ENCODE results near the gene SLC45A3.
A peak's percentile ranks its signal among the peaks of the same experiment; 100 is the strongest.
"Not testable (repeated sequence)": the region's sequence is repeated elsewhere in the genome, so short reads cannot be mapped to it uniquely, and the experiment has no call there.

SLC45A3 gene

GRCh38 chr1:205636138-205636530 lies 44.2 kb downstream of the SLC45A3 start:
- not testable (repeated sequence) for DNase-seq (ENCODE audit: low spot score)

GRCh38 chr1:205633421-205633976 lies 46.8 kb downstream of the SLC45A3 start:
- no peak for DNase-seq (ENCODE audit: low spot score)

GRCh38 chr1:205632669-205633169 lies 47.6 kb downstream of the SLC45A3 start:
- DNase-seq (ENCODE audit: low spot score): no peak

- DNase-seq (ENCODE audit: low spot score): peak; percentile 96
These were observed 48.3 kb downstream of the SLC45A3 start, which contains the start of gene ELK4 for GRCh38 chr1:205631768-205632668. ELK4 (minus strand) TSS chr1:205632011; CDS start chr1:205623882, 8,129 bp downstream.

DNA sequence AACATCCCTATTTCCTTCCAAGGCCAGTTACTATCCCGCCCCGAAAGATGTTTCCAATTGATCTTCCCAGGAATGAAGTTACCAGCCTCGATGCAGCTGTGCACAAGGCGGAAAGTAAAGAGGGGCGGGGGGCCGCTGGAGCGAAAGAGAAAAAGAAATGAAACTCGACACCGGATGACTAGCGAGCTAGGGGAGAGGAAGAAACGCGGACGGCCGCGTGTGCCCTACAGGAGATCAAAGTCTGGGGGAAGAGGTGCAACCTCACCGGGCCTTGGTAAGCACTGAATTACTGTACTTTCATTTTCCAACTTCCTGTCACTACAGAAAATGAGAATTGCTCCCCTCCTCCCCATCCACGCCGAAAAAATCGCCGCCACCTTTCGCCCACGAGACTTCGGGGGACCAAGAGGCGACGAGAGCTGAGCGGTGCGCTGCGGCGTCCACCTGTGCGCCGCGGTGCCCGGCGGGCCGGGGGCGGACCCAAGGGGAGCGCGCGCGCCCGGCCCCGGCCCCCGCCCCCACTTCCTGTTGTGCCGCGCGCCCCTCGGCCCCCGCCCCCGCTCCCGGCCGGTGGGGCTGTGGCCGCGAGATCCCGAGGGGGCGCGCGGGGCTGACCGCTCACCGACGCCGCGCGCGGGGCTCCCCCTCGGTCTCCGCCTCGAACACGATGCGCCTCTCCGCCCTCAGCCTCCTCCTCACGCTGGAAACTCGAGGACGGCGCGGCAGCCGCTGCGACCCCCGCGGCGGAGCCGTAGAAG lies 49.1 kb downstream of the SLC45A3 start:
- peak; percentile 82 for DNase-seq (ENCODE audit: low spot score)

- peak; percentile 4 for DNase-seq (ENCODE audit: low spot score)
These were observed 49.7 kb downstream of the SLC45A3 start for GRCh38 chr1:205630651-205631009.

DNA sequence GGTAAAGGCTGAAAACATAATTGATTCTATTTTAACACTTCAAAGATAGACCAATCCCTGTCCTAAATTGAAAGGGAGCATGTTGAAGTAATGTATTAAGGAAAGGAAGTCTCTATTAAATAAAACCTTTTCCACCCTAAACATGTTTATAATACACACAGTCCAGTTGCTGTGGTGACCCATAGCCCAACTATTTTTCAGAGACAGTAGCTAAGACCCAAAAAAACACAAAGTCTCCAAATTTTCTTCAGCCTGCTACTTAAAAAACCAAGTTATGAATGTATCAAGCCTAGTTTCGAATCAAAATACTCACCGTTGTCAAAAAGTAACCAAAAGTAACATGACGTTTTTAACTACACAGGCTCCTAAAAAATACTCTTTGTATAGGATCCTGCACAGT lies 50.1 kb downstream of the SLC45A3 start:
- DNase-seq (ENCODE audit: low spot score): no peak

GRCh38 chr1:205629751-205630150 lies 50.6 kb downstream of the SLC45A3 start:
- no peak for DNase-seq (ENCODE audit: low spot score)

GRCh38 chr1:205627956-205628355 lies 52.4 kb downstream of the SLC45A3 start:
- no peak for DNase-seq (ENCODE audit: low spot score)

DNA sequence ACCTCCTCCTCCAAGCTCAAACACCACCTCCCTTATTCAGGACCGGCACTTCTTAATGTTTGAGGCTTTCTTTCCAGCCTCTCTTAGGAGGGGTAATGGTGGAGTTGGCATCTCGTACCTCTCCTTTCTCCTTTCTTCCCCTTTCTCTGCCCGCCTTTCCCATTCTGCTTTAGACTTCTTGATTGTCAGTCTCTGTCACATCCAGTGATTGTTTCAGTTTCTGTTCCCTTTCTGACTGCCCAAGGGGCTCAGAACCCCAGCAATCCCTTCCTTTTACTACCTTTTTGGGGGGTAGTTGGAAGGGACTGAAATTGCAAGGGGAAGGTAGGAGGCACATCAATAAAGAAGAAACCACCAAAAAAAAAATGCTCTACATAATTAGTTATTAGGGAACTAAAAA lies 54.1 kb downstream of the SLC45A3 start:
- DNase-seq (ENCODE audit: low spot score): peak; percentile 8

DNA sequence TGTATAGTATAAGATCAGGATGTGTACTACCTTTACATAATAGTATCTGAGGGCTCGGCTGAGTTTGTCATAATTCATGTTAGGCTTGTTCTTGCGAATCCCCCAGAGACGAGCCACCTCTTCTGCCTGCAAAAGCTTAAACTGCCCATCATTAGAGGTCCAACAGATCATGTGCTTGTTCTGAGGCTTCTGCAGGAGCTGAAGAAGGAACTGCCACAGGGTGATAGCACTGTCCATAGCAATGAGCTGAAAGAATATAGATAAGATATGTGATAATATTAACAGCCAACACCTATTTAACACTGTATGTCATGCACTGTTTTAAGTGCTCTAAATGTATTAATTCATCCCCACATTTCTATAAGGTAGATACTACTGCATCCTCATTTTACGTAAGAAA lies 56.7 kb downstream of the SLC45A3 start:
- no peak for DNase-seq (ENCODE audit: low spot score)

- DNase-seq (ENCODE audit: low spot score): no peak
These were observed 60.0 kb downstream of the SLC45A3 start for GRCh38 chr1:205620269-205620668.

DNA sequence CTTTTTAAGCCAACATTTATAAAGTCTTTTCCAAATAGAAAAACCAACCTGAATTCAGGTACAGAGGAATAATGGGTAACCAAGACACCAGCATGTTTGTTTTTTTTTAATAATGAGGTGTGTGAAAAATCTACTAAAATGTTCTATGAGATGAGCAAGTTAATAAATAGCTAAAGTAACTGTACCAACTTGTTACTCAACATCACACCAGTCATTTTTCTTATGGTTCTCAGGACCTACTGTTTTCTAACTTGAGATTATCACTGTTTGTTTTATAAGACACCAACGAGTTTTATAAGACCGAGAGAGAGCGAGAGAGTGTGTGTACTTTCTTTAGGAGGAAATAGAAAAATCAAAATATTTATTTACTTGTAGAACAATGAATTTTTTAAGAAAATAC lies 60.9 kb downstream of the SLC45A3 start:
- DNase-seq (ENCODE audit: low spot score): no peak

DNA sequence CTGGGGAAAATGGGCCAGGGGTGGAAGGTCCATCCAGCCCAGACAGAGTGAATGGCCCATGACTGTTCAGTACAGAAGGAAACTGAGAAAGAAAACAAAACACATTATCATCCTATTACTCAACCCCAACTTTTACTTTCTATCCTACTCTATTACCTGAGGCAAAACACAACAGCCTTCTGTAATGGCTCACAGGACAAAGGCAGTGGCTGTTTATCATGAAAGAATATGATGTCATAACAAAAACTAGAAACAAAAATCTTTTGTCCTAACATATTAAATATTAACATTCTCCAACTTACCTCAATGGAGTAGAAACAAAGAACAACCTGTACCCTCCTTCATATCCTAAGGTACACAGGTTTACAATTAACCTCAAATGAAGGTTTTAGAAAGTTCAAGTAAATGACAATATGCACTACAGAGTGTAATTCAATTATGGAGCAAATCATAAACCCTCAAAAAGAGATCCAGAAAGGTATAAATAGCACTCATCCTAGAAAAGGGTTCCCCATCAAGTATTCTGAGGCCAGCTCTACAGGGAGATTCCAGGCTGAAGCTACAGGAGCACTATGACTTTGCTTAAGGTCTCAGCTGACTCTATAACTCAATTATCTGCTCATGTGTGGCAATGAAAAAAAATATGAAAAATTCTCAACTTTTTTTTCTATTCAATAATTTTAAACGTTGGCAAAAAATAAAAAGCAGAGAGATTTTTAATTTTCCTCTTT lies 63.6 kb downstream of the SLC45A3 start:
- no peak for DNase-seq (ENCODE audit: low spot score)

DNA sequence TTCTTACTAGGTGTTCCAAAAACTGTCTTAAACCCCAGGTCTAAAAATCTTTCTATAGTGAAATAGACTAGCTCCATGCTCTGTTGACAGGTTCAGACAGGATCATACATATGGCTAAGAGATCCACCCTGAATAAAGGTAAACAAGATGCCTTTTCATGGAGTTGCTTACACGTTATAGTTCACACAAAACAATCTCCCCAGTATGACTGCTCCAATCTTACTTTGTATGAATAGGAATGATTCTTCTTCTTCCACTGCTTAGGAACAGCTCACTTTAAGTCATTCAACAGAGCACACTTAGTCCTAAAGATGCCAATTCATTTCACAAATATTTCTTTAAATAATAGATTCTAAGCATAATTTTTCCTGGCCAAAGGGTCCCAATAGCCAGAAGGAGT lies 64.5 kb downstream of the SLC45A3 start:
- DNase-seq (ENCODE audit: low spot score): no peak

- no peak for DNase-seq (ENCODE audit: low spot score)
These were observed 66.4 kb downstream of the SLC45A3 start for GRCh38 chr1:205613854-205614412.

DNA sequence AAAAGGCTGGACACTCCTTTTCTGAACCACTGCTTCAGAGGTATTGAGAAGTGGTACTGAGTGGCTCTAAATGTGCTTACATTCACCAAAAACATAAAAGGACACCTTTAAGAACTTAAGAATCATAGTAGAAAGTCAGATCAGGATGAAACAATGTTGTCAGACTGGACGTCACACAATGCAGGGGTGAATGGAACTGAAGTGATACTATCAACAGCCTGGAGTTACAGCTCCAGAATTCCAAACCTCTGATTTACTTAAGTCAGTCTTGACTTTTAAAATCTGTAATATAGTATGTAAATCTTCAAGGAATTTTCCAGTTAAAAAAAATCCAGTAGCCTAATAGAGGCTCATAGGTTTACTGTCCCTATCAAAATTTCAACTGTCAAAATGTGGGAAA lies 67.8 kb downstream of the SLC45A3 start:
- DNase-seq (ENCODE audit: low spot score): no peak

DNA sequence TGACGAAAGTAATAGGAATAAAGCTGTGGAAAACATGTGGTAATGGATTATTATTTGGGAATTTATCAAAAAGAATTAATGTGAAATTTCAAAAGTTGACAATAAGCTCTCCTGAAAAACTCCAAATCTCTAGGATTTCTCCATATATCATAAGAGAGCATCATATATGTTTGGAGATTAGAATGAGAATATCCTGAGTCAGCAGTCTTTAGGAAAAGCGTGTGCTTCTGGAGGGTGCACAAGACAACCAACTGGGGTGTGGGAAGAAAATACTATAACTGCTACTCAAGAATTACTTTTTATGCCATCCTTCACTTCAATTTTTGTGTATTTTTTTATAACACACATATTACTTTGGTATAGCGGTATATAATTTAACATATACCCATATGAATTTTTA lies 68.2 kb downstream of the SLC45A3 start:
- no peak for DNase-seq (ENCODE audit: low spot score)

GRCh38 chr1:205610901-205611466 lies 69.3 kb downstream of the SLC45A3 start:
- DNase-seq (ENCODE audit: low spot score): no peak

DNA sequence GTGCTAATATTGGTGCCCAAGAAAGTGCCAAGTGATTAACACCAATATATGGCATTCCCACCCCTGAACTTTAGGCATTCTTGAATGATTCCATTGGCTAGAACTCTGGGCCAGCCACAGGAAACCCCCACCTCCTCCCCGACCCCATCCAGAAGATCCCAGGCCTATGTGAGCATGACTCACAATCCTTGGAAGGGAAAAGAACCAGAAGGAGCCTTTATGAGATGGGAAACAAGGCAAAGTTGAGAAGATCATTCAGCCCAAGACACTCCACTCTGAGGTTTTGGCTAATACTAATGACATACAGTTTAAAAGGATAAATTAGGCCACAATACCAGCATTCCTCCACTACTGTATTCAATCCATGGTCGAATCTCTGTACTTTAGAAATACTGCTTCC lies 70.3 kb downstream of the SLC45A3 start:
- DNase-seq (ENCODE audit: low spot score): no peak

Data from germinal center (tissue), 1 donor.